ENCODE measurements around the gene NFU1.

NFU1 gene

GRCh38 chr2:69437751-69438154 is 518 bp upstream of the NFU1 start:
- peaks cover 41% of the 10 kb centered on the region for H3K79me2 ChIP-seq (ENCODE audit: insufficient read depth, low read length)
- DNase-seq (no peak), ATAC-seq (ENCODE audit: insufficient read depth, low read depth) (no peak; the same call in 1 of the 3 replicates)
- H3K27me3 ChIP-seq (ENCODE audit: insufficient read depth, low read length, poor library complexity) = no peaks in the 10 kb centered on the region
- peak overlapping the region; percentile 84 for H2AFZ ChIP-seq (ENCODE audit: low read depth, low read length)
- H3K4me1 ChIP-seq (ENCODE audit: insufficient read depth, low read length) = peaks cover 33% of the 10 kb centered on the region
- peak overlapping the region; percentile 54 to 77; a peak in 3 of 4 replicates for H3K4me3 ChIP-seq (ENCODE audit: low read depth in 1 of 2, low read length in 2 of 2)
- no peaks in the 10 kb centered on the region for H4K20me1 ChIP-seq (ENCODE audit: insufficient read depth, low read length)
- H3K9me3 ChIP-seq (ENCODE audit: insufficient read depth, low read length, severe bottlenecking) = no peaks in the 10 kb centered on the region
- H3K27ac ChIP-seq (ENCODE audit: low read length) = peak overlapping the region; percentile 90
- no peak for TF ChIP-seq CTCF (IDR thresholded peaks at IDR 0.05; ENCODE audit: borderline replicate concordance, extremely low read depth, low read length, poor library complexity, severe bottlenecking)
- peak overlapping the region; percentile 90 for H3K9ac ChIP-seq (ENCODE audit: low read depth, low read length)
- H3K4me2 ChIP-seq (ENCODE audit: insufficient read depth, low read length) = peak overlapping the region; percentile 86
- no peaks in the 10 kb centered on the region; the same call in 1 of the 2 replicates for H3K36me3 ChIP-seq (ENCODE audit: insufficient read depth, low read length)

- Histone ChIP-seq H3K27me3 (ENCODE audit: insufficient read depth, low read length, poor library complexity) (no peaks in the 10 kb centered on the region), H3K27ac (ENCODE audit: low read length) (peak overlapping the region; percentile 90), H3K4me1 (ENCODE audit: insufficient read depth, low read length) (peaks cover 33% of the 10 kb centered on the region), H2AFZ (ENCODE audit: low read depth, low read length) (peak overlapping the region; percentile 84), H3K36me3 (ENCODE audit: insufficient read depth, low read length) (no peaks in the 10 kb centered on the region; the same call in 1 of the 2 replicates), H3K9me3 (ENCODE audit: insufficient read depth, low read length, severe bottlenecking) (no peaks in the 10 kb centered on the region), H3K4me2 (ENCODE audit: insufficient read depth, low read length) (peak overlapping the region; percentile 86), H3K79me2 (ENCODE audit: insufficient read depth, low read length) (peaks cover 41% of the 10 kb centered on the region), H3K9ac (ENCODE audit: low read depth, low read length) (peak overlapping the region; percentile 90), H3K4me3 (ENCODE audit: low read depth in 1 of 2, low read length in 2 of 2) (peak overlapping the region; percentile 54 to 77), H4K20me1 (ENCODE audit: insufficient read depth, low read length) (no peaks in the 10 kb centered on the region)
- TF ChIP-seq CTCF (IDR thresholded peaks at IDR 0.05; ENCODE audit: borderline replicate concordance, extremely low read depth, low read length, poor library complexity, severe bottlenecking) (no peak), EZH2 (IDR thresholded peaks at IDR 0.05; ENCODE audit: borderline replicate concordance, low read depth, low read length, severe bottlenecking) (no peak)
- no peak for DNase-seq
- peak; percentile 4; the same call in 1 of the 3 replicates for ATAC-seq (ENCODE audit: insufficient read depth, low read depth)
Measured at GRCh38 chr2:69436596-69436937, 668 bp downstream of the NFU1 start.

GRCh38 chr2:69434753-69435152 is 2.5 kb downstream of the NFU1 start:
- ATAC-seq (ENCODE audit: insufficient read depth, low read depth) = no peak
- peaks cover 41% of the 10 kb centered on the region for H3K79me2 ChIP-seq (ENCODE audit: insufficient read depth, low read length)
- peaks cover 33% of the 10 kb centered on the region for H3K4me1 ChIP-seq (ENCODE audit: insufficient read depth, low read length)
- H4K20me1 ChIP-seq (ENCODE audit: insufficient read depth, low read length) = no peaks in the 10 kb centered on the region
- DNase-seq = no peak
- no peak overlapping the region for H3K9ac ChIP-seq (ENCODE audit: low read depth, low read length)
- no peaks in the 10 kb centered on the region for H3K9me3 ChIP-seq (ENCODE audit: insufficient read depth, low read length, severe bottlenecking)
- H3K4me3 ChIP-seq (ENCODE audit: low read depth in 1 of 2, low read length in 2 of 2) = no peak overlapping the region
- TF ChIP-seq EZH2 (IDR thresholded peaks at IDR 0.05; ENCODE audit: borderline replicate concordance, low read depth, low read length, severe bottlenecking) = no peak
- H3K36me3 ChIP-seq (ENCODE audit: insufficient read depth, low read length) = peaks cover 9% of the 10 kb centered on the region
- no peak overlapping the region for H3K4me2 ChIP-seq (ENCODE audit: insufficient read depth, low read length)
- no peak overlapping the region for H3K27ac ChIP-seq (ENCODE audit: low read length)
- H3K27me3 ChIP-seq (ENCODE audit: insufficient read depth, low read length, poor library complexity) = no peaks in the 10 kb centered on the region
- H2AFZ ChIP-seq (ENCODE audit: low read depth, low read length) = no peak overlapping the region

- Histone ChIP-seq H3K9ac (ENCODE audit: low read depth, low read length) (no peak overlapping the region), H3K9me3 (ENCODE audit: insufficient read depth, low read length, severe bottlenecking) (no peaks in the 10 kb centered on the region), H3K4me1 (ENCODE audit: insufficient read depth, low read length) (0 out of 2 replicates have a peak, but pooled peaks cover 2% of the 10 kb centered on the region), H3K79me2 (ENCODE audit: insufficient read depth, low read length) (peaks cover 9% of the 10 kb centered on the region), H3K4me2 (ENCODE audit: insufficient read depth, low read length) (no peak overlapping the region), H3K27ac (ENCODE audit: low read length) (no peak overlapping the region), H3K36me3 (ENCODE audit: insufficient read depth, low read length) (peaks cover 37% of the 10 kb centered on the region), H3K4me3 (ENCODE audit: low read depth in 1 of 2, low read length in 2 of 2) (no peak overlapping the region), H4K20me1 (ENCODE audit: insufficient read depth, low read length) (no peaks in the 10 kb centered on the region), H2AFZ (ENCODE audit: low read depth, low read length) (no peak overlapping the region), H3K27me3 (ENCODE audit: insufficient read depth, low read length, poor library complexity) (no peaks in the 10 kb centered on the region)
- no peak for ATAC-seq (ENCODE audit: insufficient read depth, low read depth)
- DNase-seq = no peak
- no peak for TF ChIP-seq EZH2 (IDR thresholded peaks at IDR 0.05; ENCODE audit: borderline replicate concordance, low read depth, low read length, severe bottlenecking)
- no peak for TF ChIP-seq CTCF (IDR thresholded peaks at IDR 0.05; ENCODE audit: borderline replicate concordance, extremely low read depth, low read length, poor library complexity, severe bottlenecking)
Measured at GRCh38 chr2:69429491-69430183, 7.6 kb downstream of the NFU1 start.
